Stimulated activated naive CD8-positive, alpha-beta T cell treated with anti-CD3 and anti-CD28 coated beads, Interleukin-15, Interleukin-2, amounts not matched to agents 100 U/mL and 50 U/mL, for 24 hours (primary cell): ENCODE measurements around the gene S100A11.
A peak's percentile ranks its signal among the peaks of the same experiment; 100 is the strongest.

Experiments
- ATAC-seq: fragments of 150-1000 bp; cut with Tn5 transposase; one replicate; pipeline ENCODE4 v1.10.0; 2021
- DNase-seq: peaks from one replicate; pipeline ENCODE4 v3.0.0; 2021

The S100A11 gene

DNA sequence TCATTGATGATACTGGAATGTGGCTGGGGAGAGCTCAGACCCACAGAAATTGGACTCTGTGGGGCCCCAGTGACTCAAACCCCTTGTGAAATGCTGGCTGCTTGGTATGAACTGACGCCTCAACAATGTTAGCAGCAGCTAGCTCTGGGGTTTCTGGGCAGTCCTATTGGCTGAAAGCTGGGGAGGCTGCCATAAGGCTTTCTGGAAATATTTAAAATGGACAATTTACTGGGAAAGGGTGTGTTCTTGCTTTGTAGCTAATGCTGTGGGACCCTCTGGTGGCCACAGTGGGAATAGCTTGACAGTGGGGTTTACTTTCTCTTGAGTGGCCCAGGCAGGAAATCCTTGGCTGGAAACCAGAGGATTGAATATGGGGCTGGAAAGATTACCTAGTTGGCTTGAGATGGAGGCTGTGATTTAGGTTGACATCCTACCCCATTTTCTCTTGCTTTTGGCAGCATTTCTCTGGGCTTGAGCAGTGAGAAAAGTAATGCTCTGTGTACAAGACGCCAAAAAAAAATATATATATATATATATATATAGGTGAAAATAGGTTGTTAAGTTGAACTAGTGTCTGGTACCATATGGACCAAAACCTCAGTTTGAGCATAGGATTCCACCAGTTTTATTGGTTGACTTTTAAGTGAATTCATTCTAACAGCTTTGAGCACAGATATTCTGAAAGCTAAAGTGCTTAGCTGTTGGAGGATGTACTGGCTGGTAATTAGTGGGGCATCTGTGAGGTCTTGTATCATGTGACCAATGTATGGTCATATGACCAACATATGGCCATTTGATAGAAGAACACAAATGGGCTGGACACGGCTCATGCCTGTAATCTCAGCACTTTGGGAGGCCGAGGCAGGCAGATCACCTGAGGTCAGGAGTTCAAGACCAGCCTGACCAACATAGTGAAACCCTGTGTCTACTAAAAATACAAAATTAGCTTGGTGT, 34.9 kb downstream of the S100A11 start:
- DNase-seq = peak; percentile 80
- ATAC-seq = peak; percentile 63

DNA sequence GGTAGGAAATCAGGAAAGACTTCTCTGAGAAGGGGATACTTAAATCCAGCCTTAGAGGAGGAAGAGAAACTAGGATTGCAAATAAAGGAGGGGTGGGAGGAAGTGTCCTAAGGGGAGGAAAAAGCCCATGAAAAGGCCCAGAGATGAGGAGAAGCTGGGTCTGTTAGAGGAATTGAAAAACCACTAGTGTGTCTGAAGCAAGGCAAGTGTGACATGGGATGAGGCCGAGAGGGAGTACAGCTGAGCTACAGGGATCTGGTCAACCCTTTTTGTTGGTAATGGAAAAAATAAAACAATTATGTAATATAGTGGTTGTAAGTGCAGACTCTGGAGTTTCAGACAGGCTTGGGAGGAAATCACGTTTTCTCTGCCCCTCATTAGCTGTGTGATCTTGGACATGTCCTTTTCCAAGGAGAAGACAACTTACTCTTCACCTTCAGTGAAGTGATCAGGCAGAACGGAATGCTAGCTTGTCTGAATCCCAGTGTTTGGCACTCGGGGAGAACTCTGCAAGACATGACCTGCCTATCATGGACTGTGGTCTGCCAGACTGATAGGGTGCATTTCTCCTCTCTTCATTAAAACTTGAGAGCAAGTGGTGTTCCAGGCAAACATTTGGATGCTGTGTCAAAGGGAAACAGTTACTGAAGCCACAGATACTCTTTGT, 35.7 kb downstream of the S100A11 start:
- DNase-seq (no peak), ATAC-seq (no peak)

DNA sequence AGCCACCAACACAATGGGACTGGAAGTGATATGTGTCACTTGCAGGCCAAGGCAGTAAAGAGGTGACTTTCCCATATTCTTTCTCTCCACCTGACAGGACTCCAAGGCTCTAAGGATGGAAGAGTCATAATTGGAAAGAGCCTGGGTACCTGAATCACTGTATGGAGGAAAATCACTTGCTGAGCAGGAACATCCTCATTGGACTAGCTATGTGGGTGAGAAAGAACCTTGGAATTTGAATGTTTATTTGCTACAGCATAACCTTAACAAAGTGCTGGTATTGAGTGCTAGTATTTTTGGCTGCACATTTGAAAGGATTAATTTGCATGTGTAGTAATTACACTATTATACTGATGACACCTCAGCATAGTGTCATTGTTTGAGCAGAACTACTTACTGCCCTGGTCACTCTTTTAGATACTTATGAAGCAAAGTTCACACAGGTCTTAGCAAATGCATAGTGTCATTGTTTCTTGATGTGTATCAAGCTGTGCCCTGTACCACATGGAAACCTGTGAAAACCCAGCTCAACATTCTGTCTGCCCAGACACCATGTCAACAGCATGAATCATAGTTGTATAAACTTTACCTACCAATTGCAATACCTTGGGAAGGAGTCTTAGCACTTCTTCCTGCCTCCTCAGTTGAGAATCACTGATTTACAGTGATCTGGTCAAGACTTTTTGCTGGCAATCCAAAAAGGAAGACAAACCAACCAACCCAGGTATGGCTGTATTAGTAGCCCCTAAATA, 38.0 kb downstream of the S100A11 start:
- no peak for DNase-seq
- ATAC-seq = no peak

DNA sequence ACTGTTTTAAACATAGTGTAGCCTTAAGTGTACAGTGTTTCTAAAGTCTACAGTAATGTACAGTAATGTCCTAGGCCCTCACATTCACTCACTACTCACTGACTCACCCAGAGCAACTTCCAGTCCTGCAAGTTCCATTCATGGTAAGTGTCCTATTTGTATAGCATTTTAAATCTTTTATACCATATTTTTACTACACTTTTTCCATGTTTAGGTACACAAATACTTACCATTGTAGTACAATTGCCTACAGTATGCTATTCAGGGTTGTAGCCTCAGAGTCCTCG, 39.6 kb downstream of the S100A11 start:
- no peak for ATAC-seq

DNA sequence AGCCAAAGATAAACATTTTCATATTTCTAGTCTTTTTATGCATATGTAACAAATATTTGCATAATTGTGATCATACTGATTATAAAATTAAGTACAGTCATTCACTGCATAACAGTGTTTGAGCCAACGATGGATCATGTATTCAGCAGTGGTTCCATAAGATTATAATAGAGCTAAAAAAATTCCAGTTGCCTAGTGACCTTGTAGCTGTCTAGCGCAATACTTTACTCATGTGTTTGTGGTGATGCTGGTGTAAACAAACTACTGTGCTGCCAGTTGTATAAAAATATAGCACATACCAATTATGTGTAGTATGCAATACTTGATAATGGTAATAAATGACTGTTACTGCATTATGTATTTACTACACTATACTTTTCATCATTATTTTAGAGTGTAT, 41.0 kb downstream of the S100A11 start:
- ATAC-seq = no peak
- no peak for DNase-seq

More for the DNA sequence above, 39.6 kb downstream of the S100A11 start:
- DNase-seq = no peak

DNA sequence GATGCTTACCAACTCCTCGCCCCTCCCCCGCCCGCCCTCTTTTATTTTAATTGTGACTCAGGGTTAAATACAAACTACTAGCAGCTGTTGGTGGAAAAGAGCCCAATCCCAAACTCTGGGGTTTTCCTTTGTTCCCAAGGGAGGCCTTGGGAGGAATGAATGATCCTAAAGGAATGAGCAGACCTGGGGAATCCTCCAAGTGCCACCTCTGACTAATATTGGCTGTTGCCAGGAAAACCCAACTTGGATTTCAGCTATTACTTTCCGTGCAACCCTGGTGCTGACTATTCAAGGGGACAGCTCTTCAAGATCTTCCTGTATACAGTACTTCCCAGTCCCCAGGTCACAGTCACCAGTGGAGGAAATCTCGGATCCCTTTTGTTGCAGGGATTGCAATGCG, 41.8 kb downstream of the S100A11 start:
- ATAC-seq (no peak), DNase-seq (no peak)

DNA sequence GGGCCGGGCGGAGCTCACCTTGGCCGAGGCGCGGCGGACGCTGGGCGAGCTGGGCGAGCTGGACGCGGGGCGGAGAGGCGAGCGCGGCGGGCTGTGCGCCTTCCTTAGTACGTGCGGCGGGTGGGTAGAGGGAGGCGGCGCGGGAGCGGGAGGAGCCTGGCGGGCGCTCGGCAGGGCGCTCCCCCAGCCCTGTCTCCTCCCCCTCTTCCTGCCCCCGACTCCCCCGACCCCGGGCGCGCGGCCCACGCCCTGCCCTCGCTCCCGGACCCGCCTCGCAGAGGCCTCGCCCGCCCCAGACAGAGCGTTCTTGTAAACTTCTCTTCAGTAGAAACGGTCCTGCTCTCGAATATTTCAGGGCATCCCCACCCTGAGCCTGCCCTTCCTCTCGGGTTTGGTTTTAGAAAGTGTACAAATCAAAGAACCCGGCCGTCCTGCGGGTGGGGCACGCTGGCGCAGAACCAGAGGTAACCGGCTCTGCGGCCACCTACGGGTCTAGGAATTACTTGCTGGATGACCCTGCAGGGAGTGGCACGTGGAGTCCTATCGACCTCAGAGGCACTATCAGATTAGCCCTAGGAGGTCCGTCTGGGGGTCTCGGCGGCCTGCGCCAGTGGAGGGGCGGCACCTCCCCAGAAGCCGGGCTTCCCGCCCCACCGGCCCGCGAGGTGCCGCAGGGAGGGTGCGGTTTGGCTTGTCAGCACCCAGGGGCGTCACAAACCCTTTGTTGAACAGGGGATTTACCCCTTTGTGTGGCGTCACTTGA, 42.9 kb downstream of the S100A11 start, which contains the start of gene S100A10:
S100A10 (minus strand) TSS at position 126 of the 763 bp plus-strand sequence. CDS start 7,629 bp downstream, outside the sequence.
- DNase-seq (peak; percentile 80), ATAC-seq (peak; percentile 62)

DNA sequence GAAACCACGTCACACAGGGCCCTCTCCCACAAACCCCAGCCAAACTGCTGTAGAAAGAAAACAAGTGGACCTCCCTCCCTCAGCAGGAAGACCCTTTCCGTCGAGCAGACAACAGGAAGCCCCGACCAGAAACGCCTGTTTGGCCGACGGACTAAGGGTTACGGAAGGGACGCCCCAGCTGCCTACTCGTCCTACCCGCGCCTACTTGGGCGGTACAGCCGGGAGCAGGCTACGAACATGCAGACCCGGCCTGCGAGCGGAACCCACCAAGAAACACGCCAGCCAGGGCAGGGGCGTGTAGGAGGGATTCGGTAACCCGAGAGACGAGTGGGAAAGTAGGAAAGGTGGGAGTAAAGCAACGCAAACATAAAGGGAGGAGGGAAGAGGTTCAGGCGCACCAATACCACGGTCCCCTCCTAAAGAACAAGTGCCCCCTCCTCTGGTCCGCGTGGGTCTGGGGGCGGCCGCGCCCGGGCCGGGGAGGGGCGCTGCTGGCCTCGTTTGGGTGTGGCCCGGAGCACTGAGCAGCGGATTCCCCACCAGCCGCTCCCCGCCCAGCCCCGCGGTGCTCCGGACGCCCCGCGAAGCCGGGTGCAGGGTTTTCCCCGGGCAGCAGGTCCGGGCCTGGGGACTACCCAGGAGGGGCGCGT, 43.6 kb downstream of the S100A11 start:
- peak; percentile 54 for DNase-seq
- ATAC-seq = peak; percentile 12

DNA sequence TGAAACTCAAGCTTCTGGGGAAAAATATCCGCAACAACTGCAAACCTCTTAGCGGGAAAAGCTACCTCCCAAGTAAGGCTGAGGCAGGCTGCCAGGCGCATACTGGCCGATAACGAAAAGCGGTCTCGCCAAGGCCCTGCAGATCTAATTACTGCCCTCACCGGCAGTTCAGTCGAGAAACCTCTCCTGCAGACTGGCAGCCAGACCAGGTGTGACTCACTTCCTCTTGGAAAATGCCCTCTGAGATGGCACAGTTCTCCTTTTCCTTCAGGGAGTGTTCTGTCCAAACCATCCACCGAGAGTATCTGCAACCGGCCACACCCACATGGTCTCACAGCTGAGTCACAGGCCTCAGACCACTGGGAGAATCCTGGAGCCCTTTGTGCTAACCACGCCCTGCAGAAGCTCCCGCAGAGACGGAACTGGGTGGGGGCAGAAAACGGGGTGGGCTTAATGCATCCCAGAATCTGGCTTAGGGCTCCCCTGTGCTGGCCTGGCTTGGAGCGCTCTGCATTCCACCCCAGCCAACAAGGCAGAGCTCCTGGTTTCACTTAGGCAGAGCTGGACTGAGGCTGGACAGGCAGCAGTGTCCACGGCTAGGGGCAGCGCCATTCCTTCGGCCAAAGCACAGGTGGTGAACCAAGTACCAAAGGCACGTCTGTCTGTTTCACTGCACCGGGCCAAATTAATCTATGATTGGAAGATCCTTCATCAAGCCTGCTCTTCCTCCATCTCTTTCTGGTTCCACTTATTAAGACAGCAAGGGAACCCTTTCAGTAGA, 44.3 kb downstream of the S100A11 start:
- peak; percentile 28 for ATAC-seq

DNA sequence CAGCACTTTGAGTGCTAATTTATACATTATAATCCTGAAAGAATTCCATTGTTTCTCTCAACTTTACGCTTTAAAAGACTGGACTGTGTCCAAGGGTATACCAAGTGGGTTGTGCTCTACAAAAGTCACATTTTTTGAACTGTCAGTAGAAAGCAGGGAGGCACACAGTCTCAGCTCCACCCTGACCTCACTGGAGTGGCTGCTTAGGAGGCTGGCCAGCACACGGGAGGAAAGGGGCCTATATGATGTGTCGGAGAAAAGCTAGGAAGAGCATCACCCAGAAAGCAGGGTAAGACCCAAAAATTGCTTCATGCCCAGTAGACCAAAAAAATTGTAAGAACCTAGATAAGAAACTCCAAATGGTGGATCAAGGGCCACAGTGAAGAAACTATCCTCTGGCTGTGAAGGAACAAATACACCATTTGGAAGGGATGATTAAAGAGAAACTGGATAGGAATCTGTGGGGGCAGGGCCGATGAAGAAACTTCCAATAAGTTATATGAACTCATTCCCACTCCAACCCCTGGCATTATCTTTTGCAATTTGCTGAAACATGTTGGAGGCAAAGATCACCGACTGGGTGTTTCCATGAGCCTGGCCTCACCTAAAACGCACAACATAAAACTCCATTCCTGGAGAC, 45.0 kb downstream of the S100A11 start:
- no peak for DNase-seq
- ATAC-seq = no peak

More for the DNA sequence above, 44.3 kb downstream of the S100A11 start:
- DNase-seq = peak; percentile 60

DNA sequence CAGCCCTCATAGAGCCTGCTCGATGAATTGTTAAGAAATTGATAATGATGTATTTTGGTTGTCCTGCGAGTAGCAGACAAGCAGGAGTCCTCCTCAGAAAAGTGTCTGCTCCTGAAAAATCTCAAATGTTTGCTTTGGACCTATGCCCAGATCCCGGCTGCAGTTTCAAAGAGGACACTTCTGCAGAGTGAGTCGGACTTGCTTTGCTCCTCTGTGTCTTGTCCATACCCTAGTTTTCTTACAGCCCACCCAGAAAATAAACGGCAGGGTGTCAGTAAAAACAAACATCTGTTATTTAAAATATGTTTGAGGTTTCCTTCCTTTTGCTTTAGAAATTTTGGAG, 46.0 kb downstream of the S100A11 start:
- no peak for DNase-seq

DNA sequence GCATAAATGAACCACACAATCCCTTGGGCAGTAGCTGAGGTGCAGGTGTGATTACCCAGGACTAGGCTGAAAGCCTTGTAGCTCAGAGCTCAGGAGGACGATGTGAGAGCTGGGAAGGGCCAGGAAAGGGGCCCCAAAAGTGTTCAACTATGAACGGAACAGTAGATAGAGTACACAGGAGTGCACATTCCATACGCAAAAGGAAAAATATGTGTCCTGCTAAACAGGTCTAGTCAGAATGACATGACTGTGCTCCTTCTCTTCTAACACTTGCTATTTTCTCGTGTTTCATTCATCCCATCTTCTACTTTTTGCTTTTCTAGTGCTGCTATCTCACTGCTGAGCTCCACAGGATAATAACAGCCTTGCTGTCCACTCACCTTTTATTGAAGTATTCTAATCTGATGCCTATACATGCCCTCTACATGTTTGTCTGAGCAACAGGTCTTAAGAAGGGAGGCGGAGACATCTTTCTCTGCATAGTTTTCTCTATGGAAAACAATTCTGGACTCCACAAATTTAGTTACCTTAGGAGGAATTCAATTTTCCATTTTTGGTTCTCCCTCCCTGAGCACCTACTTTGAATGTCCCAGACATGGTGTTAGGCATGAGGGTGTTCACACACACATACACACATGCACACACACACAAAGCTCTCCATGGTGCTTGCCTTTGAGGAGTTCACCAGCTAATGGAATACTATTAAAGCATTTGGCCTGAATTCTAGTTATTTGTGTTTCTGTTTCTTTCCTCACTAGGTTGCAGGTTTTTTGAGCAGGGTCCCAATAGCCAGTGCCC, 46.5 kb downstream of the S100A11 start:
- ATAC-seq (no peak), DNase-seq (no peak)

More for the DNA sequence above, 46.0 kb downstream of the S100A11 start:
- no peak for ATAC-seq

DNA sequence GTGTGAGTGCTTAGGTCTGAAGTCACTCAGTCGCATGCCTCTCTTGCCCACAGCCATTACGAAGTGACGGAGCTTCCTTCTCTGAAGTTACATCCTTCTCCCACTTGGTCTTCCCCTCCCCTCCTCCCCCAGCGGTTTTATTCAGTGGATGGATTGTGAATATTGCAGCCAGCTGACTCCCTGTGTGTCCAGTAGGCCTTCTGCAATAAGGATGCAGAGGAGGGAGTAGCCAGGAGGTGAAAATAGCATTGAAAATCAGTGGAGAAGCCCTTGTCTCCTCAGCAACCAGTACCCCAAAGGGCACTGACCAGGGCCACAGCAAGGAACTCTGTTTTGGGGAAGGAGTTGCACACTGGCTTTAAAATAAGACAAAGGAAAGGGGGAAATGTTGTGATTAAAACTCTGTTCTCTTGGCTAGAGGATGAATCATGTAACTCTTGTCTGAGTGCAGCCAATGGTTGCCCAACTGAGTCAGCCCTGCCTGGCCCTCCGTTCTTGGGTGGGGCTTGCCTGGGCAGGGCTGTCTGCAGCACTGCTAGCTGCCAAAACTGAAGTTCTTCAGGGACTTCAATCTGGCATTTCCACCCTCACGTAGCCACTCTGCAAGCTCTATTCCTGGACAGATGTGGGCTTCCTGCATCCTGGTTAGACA, 47.5 kb downstream of the S100A11 start:
- DNase-seq = peak; percentile 66
- peak; percentile 63 for ATAC-seq

DNA sequence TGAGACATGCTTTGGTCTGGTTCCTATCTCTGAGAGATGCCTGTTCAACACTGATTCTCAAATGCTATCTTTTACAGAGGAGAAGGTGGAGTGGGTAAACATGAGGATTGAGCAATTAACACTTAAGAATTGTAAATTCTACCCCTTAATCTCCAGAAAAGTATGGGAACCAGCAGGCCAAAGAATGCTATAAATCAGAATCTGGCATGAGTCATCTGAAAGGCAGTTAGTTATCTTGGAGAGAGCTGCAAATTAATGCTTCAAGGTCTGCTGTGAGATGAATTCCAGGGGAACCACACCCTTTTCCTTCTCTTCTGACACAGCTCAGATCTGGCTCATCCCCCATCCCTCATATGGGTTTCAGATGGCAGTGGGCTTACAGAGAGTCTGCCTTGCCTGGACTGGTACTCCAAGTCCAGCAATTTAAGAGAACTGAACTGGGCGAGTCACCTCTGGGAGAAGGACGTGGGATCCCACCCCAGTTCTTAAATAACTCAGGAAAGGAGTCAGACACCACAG, 48.3 kb downstream of the S100A11 start:
- DNase-seq (no peak), ATAC-seq (no peak)

DNA sequence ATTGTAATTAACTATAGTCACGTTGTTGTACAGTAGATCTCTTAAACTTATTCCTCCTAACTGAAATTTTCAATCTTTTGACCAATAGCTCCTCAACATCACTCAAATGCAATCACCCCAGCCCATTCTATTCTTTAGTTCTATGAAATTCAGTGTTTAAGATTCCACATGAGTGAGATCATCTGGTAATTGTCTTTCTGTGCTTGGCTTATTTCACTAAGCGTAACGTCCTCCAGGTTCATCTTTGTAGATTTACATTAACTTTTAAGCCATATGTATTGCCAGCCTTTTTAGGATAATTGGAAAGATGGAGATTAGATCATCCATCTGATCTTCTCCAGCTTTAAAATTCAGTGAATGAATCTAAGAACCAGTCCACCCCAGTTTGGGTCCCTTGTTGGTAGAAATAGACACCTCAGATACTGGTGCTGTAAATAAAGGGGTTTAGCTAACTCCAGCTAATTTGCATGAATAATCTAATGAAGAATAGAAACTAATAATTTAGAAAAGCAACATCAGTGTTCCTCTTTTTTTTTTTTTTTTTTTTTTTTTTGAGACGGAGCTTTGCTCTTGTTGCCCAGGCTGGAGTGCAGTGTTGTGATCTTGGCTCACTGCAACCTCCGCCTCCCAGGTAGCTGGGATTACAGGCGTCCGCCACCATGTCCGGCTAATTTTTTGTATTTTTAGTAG, 50.2 kb downstream of the S100A11 start:
- DNase-seq (no peak), ATAC-seq (no peak)

DNA sequence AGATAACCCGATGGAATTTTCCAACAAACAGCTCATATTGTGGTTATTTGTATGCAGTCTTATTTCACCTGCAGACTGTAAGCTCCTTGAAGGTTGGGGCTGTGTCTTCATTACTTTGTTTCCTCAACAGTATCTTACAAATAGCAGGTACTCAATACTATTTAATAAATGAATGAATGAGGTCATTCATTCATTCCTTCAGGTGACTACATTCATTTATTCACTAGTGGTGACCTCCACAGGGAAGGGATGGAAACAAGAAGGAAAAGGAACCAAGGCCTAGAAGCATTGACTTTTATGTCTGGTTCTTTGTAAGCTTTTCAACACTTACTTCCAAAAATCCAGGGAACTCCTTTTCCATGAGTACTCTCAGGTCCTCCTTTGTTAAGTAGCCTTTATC, 51.0 kb downstream of the S100A11 start:
- no peak for ATAC-seq
- no peak for DNase-seq

DNA sequence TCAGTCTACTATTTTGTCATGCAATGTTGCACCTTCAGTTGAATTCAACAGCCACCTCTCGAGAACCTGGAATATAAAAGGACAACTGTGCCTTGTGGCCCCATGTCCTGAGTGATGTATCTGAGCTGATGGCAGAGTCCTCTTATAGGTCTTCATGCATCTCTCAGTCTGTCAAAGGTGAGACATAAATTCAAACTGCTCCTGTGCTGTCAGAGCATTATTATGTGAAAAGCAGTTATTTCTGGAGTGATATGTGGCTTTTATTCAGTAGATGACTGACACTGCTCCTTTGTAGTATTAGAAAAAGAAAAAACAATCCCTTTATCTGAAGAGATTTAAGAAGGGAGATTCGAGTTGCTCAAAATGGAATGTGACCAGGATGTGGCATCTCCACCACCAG, 51.5 kb downstream of the S100A11 start:
- ATAC-seq (no peak), DNase-seq (no peak)
